ENCODE results near the gene KCNIP4.

The KCNIP4 gene

DNA sequence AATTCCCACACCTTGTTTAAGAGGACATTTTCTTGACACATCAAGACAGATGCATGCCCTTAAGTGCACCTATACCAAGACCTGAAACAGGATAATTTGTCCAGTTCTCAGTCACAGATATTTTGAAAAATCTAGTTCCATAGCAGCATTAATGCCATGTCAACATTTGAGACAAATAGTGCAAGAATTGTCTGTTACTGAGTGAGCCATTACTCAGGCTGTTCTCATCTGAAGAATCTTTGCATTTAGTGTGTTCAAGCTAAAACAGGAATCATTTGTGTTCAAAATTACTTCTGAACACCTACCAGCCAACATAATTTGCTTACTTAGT lies 354.9 kb downstream of the KCNIP4 start:
- no peaks in the 10 kb centered on the region for H3K36me3 ChIP-seq
- H3K4me1 ChIP-seq (ENCODE audit: control insufficient read depth in 1 of 2, insufficient read depth in 1 of 2, low read depth in 1 of 2, low read length in 1 of 2), result no peaks in the 10 kb centered on the region
- no peak overlapping the region for H3K27ac ChIP-seq
- TF ChIP-seq, protein P1, sequence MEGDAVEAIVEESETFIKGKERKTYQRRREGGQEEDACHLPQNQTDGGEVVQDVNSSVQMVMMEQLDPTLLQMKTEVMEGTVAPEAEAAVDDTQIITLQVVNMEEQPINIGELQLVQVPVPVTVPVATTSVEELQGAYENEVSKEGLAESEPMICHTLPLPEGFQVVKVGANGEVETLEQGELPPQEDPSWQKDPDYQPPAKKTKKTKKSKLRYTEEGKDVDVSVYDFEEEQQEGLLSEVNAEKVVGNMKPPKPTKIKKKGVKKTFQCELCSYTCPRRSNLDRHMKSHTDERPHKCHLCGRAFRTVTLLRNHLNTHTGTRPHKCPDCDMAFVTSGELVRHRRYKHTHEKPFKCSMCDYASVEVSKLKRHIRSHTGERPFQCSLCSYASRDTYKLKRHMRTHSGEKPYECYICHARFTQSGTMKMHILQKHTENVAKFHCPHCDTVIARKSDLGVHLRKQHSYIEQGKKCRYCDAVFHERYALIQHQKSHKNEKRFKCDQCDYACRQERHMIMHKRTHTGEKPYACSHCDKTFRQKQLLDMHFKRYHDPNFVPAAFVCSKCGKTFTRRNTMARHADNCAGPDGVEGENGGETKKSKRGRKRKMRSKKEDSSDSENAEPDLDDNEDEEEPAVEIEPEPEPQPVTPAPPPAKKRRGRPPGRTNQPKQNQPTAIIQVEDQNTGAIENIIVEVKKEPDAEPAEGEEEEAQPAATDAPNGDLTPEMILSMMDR (IDR thresholded peaks at IDR 0.05), result no peak
- H3K27me3 ChIP-seq, result no peaks in the 10 kb centered on the region
- H3K4me3 ChIP-seq (ENCODE audit: low read depth in 1 of 2, low read length in 1 of 2), result no peak overlapping the region
- H3K9me3 ChIP-seq, result no peaks in the 10 kb centered on the region

DNA sequence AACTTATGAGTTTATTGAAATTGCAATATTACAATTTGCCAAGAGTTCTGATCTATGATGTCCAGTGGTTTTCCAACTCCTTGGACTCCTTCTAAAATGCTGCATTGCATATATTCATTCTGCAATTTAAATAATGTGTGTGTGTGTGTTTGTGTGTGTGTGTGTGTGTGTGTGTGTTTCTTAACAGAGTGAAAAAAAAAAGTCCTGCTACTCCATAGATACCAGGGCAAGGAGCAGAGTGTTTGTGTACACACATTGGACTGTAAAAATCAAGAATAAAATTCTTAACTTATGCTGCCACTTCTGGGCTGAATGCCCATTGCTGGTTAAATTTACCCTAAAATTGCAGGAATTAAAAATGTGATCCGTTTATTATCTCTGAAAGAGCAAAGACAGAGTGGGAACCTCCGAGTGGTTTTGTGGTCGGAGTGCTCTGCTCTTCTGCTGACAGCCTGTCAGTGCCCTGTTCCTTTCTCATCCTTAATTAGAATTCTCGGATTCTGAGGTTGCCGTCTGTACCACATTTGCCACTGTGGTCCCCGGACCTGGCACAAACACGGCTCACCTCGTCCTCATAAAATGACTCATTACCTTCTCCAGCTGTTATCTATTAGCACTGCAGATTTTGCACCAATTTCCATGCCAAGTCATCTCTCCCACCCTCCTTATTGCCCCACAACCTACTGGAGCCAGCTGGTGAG lies 355.5 kb downstream of the KCNIP4 start:
- H3K9me3 ChIP-seq, result no peaks in the 10 kb centered on the region

DNA sequence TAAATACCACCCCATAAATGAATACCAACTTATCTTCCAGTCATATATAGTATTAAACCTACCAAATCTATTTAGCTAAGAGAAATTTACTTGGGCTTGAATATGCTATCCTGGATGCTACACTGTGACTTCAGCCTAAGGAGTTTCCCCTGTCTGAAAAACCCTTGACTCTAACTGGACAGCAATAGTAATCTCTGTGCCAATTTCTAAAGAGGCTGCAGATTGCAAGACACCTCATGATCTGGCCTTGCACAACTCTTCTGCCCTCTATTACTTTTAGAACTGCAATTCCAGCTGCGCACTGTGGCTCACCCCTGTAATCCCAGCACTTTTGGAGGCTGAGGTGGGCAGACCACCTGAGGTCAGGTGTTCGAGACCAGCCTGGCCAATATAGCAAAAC lies 371.5 kb downstream of the KCNIP4 start:
- no peaks in the 10 kb centered on the region for H3K9me3 ChIP-seq
- H3K27ac ChIP-seq, result no peak overlapping the region
- TF ChIP-seq, protein P1 (IDR thresholded peaks at IDR 0.05), result no peak
- H3K27me3 ChIP-seq, result no peaks in the 10 kb centered on the region
- H3K36me3 ChIP-seq, result no peaks in the 10 kb centered on the region
- no peak overlapping the region for H3K4me3 ChIP-seq (ENCODE audit: low read depth in 1 of 2, low read length in 1 of 2)
- H3K4me1 ChIP-seq (ENCODE audit: control insufficient read depth in 1 of 2, insufficient read depth in 1 of 2, low read depth in 1 of 2, low read length in 1 of 2), result no peaks in the 10 kb centered on the region

More for the DNA sequence above, 355.5 kb downstream of the KCNIP4 start:
- TF ChIP-seq, protein P1 (IDR thresholded peaks at IDR 0.05), result no peak
- Histone ChIP-seq H3K36me3 (no peaks in the 10 kb centered on the region), H3K27ac (no peak overlapping the region), H3K4me1 (ENCODE audit: control insufficient read depth in 1 of 2, insufficient read depth in 1 of 2, low read depth in 1 of 2, low read length in 1 of 2) (no peaks in the 10 kb centered on the region), H3K4me3 (ENCODE audit: low read depth in 1 of 2, low read length in 1 of 2) (no peak overlapping the region), H3K27me3 (no peaks in the 10 kb centered on the region)

DNA sequence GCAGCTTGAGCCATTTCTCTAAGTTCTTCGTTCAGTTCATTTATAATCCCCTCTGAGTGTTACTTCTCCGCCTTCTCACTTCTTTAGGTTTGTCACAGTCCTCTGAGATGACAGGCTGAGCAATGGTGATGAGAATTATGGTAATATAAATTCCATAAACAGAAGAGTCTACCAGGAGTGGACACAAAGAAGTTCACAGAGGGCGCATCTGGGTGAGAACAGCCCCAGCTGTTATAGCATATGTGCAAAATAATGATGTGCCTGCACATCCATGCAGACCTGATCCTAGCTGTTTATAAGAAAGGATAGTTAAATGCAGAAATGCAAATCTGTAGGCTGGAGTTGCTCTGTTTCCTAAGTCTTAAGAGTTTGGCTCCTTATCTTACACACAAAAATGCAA lies 377.5 kb downstream of the KCNIP4 start:
- Histone ChIP-seq H3K27ac (no peak overlapping the region), H3K36me3 (no peaks in the 10 kb centered on the region), H3K9me3 (no peaks in the 10 kb centered on the region), H3K4me3 (ENCODE audit: low read depth in 1 of 2, low read length in 1 of 2) (no peak overlapping the region), H3K4me1 (ENCODE audit: control insufficient read depth in 1 of 2, insufficient read depth in 1 of 2, low read depth in 1 of 2, low read length in 1 of 2) (no peaks in the 10 kb centered on the region), H3K27me3 (no peaks in the 10 kb centered on the region)
- TF ChIP-seq, protein P1 (IDR thresholded peaks at IDR 0.05), result no peak

DNA sequence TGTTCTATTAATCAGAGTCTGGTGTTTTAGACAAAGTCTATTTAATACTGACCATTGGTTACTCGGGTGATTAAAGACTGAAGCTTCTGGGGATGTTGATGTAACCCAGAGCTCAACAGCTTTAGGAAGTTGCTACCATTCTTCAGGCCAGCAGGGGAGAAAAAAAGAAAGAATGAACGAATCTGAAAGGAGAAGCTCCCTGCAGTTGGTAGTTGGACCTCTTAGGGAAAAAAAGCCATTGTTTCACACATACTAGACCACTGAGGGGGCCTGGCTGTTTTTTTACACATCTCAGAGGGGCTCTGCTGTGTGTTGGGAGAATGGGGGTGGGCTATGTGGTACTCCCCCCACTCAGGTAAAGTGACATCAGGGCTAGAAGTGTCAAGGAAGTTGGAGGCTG lies 378.9 kb downstream of the KCNIP4 start:
- no peak overlapping the region for H3K27ac ChIP-seq
- no peaks in the 10 kb centered on the region for H3K9me3 ChIP-seq
- no peaks in the 10 kb centered on the region for H3K27me3 ChIP-seq
- H3K36me3 ChIP-seq, result no peaks in the 10 kb centered on the region
- H3K4me1 ChIP-seq (ENCODE audit: control insufficient read depth in 1 of 2, insufficient read depth in 1 of 2, low read depth in 1 of 2, low read length in 1 of 2), result no peaks in the 10 kb centered on the region
- TF ChIP-seq, protein P1 (IDR thresholded peaks at IDR 0.05), result no peak
- no peak overlapping the region for H3K4me3 ChIP-seq (ENCODE audit: low read depth in 1 of 2, low read length in 1 of 2)

Data from neutrophil (primary cell).